NCI-H128 (cell line): ENCODE data around the gene TMEM182.

ENCODE experiments used
- DNase-seq: peaks from one replicate; lab custom pipeline; 2025; ENCODE audit not compliant: unreplicated experiment; lab: John Stamatoyannopoulos, UW

TMEM182 gene

GRCh38 chr2:102852867-102853266, 91.0 kb downstream of the TMEM182 start:
- no peak for DNase-seq
